CD4-positive, alpha-beta T cell treated with Interleukin-15 for 4 hours (primary cell): ENCODE results near the gene SLC7A6.
A peak's percentile ranks its signal among the peaks of the same experiment; 100 is the strongest.
"Not testable (repeated sequence)": the region's sequence is repeated elsewhere in the genome, so short reads cannot be mapped to it uniquely, and the experiment has no call there.

Source experiments
- DNase-seq: peaks from one replicate; pipeline ENCODE4 v3.0.0-alpha.2; 2020; ENCODE audit warnings: low spot score

The SLC7A6 gene

GRCh38 chr16:68283801-68284598, 19.7 kb downstream of the SLC7A6 start:
- no peak for DNase-seq

- no peak for DNase-seq
Observed at GRCh38 chr16:68284847-68285246, 20.5 kb downstream of the SLC7A6 start.

- no peak for DNase-seq
Observed at GRCh38 chr16:68285683-68286082, 21.4 kb downstream of the SLC7A6 start.

DNA sequence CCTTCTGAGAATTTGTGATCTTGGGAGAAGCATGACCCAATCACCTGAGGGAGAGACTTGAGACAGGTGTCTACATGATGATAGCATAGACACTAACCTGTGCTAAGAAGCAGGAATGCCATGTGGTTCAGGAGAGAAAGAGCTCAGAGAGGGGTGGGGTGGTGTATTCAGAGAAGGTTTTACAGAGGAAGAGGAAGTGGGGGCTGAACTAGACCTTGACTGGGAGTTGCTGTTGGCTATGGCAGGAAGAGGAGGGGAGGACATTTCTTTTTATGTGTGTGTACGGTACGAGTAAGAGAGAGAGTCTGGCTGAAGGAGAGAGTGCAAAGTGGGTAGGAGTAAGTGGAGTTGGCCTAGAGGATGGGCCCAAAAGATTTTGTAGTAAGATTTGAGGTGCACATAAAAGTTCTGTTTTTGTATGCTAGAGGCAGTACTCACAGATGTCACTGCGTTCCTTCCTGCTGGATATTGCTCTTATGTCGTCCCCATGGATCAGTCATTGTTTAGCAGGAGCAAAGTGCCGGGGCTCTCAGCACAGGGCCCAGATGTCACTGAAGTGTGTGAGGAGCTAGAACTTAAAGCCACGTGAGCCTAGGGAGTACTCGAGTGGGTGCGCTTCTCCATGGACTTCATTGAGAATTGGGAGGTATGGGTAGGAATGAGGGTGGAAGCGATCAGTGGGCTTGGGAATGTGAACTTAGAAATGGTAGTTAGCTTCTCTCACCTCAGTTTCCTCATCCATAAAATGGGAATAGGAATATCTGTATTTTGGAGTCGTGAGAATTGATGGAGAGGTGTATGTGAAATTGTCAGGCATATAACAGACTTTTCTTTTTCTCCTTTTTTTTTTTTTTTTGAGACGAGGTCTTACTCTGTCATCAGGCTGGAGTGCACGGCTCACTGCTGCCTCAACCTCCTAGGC, 22.1 kb downstream of the SLC7A6 start:
- DNase-seq, result peak; percentile 53

- DNase-seq, result peak; percentile 50
Observed at GRCh38 chr16:68287276-68288251, 23.2 kb downstream of the SLC7A6 start.

- DNase-seq, result no peak
Observed at GRCh38 chr16:68288252-68288650, 23.9 kb downstream of the SLC7A6 start.

DNA sequence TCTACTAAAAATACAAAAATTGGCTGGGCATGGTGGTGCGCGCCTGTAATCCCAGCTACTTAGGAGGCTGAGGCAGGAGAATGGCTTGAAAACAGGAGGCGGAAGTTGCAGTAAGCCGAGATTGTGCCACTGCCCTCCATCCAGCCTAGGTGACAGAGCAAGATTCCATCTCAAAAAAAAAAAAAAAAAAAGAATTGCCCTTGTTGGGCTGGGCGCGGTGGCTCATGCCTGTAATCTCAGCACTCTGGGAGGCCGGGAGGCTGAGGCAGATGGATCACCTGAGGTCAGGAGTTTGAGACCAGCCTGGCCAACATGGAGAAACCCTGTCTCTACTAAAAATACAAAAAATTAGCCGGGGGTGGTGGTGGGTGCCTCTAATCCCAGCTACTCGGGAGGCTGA, 24.5 kb downstream of the SLC7A6 start:
- not testable (repeated sequence) for DNase-seq

DNA sequence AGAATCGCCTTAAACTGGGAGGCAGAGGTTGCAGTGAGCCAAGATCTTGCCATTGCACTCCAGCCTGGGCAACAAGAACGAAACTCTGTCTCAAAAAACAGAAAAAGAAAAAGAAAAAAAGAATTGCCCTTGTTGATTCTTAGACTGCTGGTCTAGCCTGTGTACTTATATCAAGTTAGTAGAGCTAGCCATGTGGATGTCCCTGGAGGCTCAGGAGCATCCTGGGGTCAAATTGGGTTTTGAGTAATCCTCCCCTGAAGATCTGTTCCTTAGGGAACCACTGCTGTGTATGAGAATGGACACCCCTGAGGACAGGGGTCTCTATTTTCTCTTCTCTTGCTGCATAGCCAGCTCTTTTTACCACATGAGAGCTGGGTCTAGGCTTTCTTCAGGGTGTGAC, 24.9 kb downstream of the SLC7A6 start:
- no peak for DNase-seq

DNA sequence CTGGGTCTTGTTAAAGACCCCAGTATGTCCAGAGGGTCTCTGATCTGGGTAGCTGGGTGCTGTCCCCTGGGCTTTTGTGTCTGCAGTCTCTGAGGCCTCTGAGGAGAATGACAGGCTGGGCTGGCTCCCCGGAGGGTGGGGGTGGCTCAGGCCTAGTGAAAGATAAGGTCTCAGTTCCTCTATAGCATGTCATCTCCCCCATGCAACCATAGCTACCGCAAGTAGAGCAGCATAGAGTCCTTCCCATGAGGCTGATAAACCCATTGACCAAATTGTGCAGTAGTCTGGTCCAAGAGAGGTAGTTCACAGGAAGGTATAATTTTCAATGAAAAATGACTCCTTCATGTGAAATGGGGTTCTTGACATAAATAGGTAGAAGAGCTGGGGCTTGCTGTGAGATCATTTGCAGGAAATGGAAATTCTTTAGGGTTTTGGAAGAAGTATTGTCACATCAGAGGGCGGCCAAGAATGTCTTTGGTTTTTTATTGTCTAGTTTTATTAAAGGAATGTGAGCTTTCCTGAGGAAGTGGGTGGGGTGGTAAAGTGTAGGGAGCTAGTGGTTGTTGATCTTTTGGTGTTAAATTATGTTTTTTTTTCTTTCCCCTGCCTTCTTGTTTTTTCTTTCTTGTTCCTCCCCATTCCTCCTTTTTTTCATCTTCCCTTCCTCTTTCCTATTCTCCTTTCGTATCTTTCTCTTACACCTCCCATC, 25.4 kb downstream of the SLC7A6 start:
- peak; percentile 67 for DNase-seq

GRCh38 chr16:68290450-68290849, 26.1 kb downstream of the SLC7A6 start:
- no peak for DNase-seq

- no peak for DNase-seq
Observed at GRCh38 chr16:68291227-68291626, 26.9 kb downstream of the SLC7A6 start.

GRCh38 chr16:68292425-68292824, 28.1 kb downstream of the SLC7A6 start:
- no peak for DNase-seq

GRCh38 chr16:68296291-68296690, 32.0 kb downstream of the SLC7A6 start:
- DNase-seq, result no peak

GRCh38 chr16:68296693-68297092, 32.4 kb downstream of the SLC7A6 start:
- DNase-seq, result no peak

DNA sequence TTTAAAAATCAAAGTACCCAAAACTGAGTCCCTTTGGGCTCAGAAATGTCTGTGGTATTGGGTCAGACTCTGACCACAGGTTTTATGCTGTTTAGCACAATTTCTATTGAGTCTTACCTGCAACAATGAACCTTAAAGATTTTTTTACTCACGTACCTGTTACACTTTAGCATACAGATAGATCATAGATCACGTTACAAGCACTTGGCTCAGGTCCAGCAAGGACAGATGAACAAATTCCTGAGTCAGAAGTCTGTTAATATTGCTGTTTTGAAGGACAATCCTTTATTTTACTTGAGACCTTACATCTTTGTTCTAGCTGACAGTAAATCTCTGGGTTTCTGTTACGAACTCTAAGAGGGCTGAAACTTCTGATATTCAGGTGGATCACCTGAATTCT, 33.6 kb downstream of the SLC7A6 start:
- DNase-seq, result no peak

DNA sequence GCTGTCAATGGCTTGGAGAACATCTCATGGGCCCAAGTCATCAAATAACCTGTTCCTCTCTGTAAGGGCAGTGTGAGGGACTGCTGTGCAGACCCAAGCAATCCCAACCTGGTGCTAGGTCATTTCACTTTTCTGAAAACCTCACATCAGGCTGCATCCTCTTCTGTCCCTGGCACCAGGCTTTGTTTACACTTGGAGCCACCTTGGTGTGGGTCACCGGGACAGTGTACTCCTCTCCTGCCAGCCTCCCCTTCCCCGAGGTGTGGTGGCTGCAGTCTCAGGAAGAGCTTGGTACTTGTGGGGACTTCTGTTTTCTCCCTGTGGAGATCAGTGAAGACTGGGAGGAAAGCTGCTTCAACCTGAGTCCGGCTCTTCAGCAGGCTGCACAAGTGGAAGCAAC, 34.0 kb downstream of the SLC7A6 start:
- no peak for DNase-seq

DNA sequence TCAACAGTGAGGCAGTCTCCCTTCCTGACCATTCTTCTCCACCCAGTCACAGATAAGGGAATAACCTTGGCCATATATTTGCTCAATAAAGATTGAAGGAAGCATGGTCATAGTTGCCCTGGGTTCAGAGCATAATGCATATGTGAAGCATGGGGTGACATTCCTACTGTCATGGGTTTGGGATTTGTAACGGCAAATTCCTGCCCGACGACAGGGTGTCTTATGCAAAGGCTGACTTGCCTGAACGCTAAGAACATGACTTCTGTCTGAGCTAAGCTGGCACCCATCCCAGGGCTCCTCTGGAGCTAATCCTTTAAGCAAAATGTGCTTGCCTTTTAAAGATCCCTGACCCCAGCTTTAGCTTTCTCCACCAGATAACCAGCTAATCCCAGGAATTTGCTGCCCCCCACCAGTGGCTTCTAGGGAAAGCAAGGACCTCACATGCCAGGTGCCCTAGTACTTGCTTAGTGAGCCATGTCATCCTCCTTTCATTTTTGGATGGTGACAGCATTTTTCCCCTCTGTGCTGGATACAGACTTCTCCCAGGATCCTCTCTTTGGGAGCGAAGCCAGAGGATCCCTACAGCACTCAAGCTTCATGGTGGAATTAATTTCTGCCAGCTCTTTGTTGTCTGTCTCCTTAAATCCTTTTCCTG, 34.7 kb downstream of the SLC7A6 start:
- no peak for DNase-seq

DNA sequence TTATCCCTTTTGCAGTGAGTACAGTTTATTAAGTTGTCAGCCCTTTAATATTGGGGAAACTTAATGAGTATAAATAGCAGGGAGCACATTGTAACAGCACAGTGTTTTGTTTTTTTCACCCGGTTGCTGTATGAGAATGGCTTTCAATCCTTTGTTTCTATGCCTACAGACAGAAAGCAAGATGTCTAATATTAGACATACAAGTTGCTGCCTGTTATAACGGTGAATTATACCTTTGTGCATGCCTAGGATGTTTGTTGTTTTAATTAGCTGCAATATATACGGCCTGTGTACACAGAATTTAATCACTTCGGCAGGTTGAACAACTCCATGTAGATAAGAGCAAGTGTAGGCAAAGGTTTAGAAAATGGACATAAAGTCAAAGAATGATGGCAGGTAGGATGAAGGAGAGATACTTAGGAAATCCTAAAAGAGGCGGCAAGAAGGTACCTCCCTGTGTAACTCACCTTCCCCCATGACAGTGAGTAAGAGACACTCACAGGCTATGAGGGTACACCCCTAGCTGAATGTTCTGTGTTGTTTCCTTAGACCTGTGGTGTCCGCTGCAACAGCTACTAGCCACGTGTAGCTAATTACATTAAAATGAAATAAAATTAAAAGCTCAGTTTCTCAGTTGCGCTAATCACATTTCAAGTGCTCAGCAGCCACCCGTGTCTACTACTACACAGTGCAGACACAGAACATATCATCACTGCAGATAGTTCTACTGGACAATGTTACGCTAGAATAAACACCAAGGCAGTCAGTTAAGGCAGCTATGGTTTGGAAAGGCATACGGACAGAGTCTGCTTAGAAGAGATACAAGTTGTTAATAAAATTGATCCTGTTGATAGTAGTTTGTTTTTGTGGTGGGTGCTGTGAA, 35.5 kb downstream of the SLC7A6 start:
- DNase-seq, result no peak

DNA sequence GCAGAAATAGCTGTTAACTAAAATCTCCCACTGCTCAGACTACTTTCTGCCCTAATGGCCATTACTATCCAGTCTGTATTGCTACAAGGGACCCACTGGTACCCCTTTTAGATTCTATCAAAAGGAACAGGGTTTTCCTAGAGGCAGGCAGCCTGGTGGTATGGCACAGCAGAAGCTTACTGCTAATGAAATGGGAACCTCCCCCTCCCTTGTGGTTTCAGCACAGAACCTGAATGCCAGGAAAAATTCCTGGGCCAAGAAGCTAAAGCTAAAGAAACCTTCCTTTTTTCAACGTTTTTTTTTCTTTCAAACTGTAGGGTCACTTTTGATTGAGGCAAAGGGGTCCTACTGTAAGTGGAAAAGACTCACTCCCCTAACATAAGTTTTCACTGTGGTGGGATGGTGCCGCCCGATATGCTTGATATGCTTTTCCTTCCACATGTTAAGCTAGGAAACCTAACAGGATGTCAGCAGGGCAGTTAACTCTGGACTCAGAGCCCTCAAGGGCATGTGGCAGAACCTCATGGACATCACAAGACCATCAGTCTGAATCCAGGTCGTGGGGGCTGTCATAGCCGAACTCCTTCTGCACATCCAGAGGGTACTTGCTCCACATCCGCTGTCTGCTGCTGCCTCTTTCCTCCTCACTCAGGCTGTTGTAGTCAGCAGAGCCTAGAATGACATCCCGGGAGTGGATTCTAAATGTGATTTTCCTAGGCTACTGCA, 36.6 kb downstream of the SLC7A6 start:
- no peak for DNase-seq
